H9 (cell line): Measurements from ENCODE around the gene CYS1. TPM values are rescaled to one million over a fixed set of nuclear protein-coding genes. Genes with fewer than 3 reads are reported as not detected.

Source experiments
- DNase-seq: peaks from one replicate; pipeline ENCODE4 v3.0.0-alpha.2; 2017
- H2AFZ ChIP-seq: one replicate; pipeline ENCODE4 v1.6.1; 2013; ENCODE audit warnings: mild to moderate bottlenecking, low read length, control low read depth, moderate library complexity
- H2AK5ac ChIP-seq: 2 replicates; pipeline ENCODE4 v1.6.1; 2013; ENCODE audit warnings: low read length, control low read depth, mixed read lengths; ENCODE audit not compliant: insufficient read length
- H2BK120ac ChIP-seq: one replicate; pipeline ENCODE4 v1.6.1; 2013; ENCODE audit warnings: low read depth, mild to moderate bottlenecking, low read length, control low read depth, inconsistent platforms; ENCODE audit not compliant: poor library complexity, severe bottlenecking
- H2BK12ac ChIP-seq: 2 replicates; pipeline ENCODE4 v1.6.1; 2013; ENCODE audit warnings: low read length, control low read depth, mixed read lengths, low read depth; ENCODE audit not compliant: insufficient read length
- H2BK15ac ChIP-seq: 2 replicates; pipeline ENCODE4 v1.6.1; 2013; ENCODE audit warnings: low read depth, low read length, control low read depth
- H2BK20ac ChIP-seq: one replicate; pipeline ENCODE4 v1.6.1; 2013; ENCODE audit warnings: low read depth, mild to moderate bottlenecking, low read length, control low read depth, inconsistent platforms; ENCODE audit not compliant: poor library complexity, severe bottlenecking
- H2BK5ac ChIP-seq: 2 replicates; pipeline ENCODE4 v1.6.1; 2013; ENCODE audit warnings: low read length, control low read depth, mixed read lengths; ENCODE audit not compliant: insufficient read length
- H3K14ac ChIP-seq: 2 replicates; pipeline ENCODE4 v1.6.1; 2013; ENCODE audit warnings: low read length, control low read depth; ENCODE audit not compliant: insufficient read depth
- H3K18ac ChIP-seq: 2 replicates; pipeline ENCODE4 v1.6.1; 2013; ENCODE audit warnings: low read depth, mild to moderate bottlenecking, mixed read lengths, low read length, control low read depth; ENCODE audit not compliant: insufficient read length
- H3K23ac ChIP-seq: 2 replicates; pipeline ENCODE4 v1.6.1; 2013; ENCODE audit warnings: low read length, control low read depth, mixed read lengths, low read depth; ENCODE audit not compliant: insufficient read length
- H3K23me2 ChIP-seq: 2 replicates; pipeline ENCODE4 v1.6.1; 2013; ENCODE audit warnings: low read depth, mild to moderate bottlenecking, mixed read lengths, low read length, control low read depth; ENCODE audit not compliant: insufficient read length, poor library complexity, severe bottlenecking
- H3K27ac ChIP-seq: 2 replicates; pipeline ENCODE4 v1.5.1; 2013; ENCODE audit warnings: low read length, control low read depth, mixed read lengths, low read depth; ENCODE audit not compliant: insufficient read length
- H3K27me3 ChIP-seq: 2 replicates; pipeline ENCODE4 v1.6.1; 2013; ENCODE audit warnings: low read length, control low read depth, inconsistent platforms; ENCODE audit not compliant: insufficient read depth
- H3K4ac ChIP-seq: 2 replicates; pipeline ENCODE4 v1.6.1; 2013; ENCODE audit warnings: low read depth, mild to moderate bottlenecking, control low read depth, inconsistent platforms, low read length, moderate library complexity
- H3K4me1 ChIP-seq: 2 replicates; pipeline ENCODE4 v1.6.1; 2013; ENCODE audit warnings: low read length, control low read depth, inconsistent platforms; ENCODE audit not compliant: insufficient read depth
- H3K4me2 ChIP-seq: 2 replicates; pipeline ENCODE4 v1.6.1; 2013; ENCODE audit warnings: low read length, control low read depth, mixed read lengths; ENCODE audit not compliant: insufficient read length, insufficient read depth
- H3K56ac ChIP-seq: 2 replicates; pipeline ENCODE4 v1.6.1; 2013; ENCODE audit warnings: low read depth, mild to moderate bottlenecking, mixed read lengths, low read length, control low read depth; ENCODE audit not compliant: insufficient read length
- H3K79me1 ChIP-seq: 2 replicates; pipeline ENCODE4 v1.6.1; 2013; ENCODE audit warnings: low read depth, mild to moderate bottlenecking, moderate library complexity, low read length, control low read depth, inconsistent platforms; ENCODE audit not compliant: insufficient read depth, poor library complexity, severe bottlenecking
- H3K79me2 ChIP-seq: 2 replicates; pipeline ENCODE4 v1.6.1; 2013; ENCODE audit warnings: low read length, control low read depth, inconsistent platforms; ENCODE audit not compliant: insufficient read depth
- H3K9ac ChIP-seq: 2 replicates; pipeline ENCODE4 v1.6.1; 2013; ENCODE audit warnings: low read length, control low read depth, mixed read lengths; ENCODE audit not compliant: insufficient read length; ENCODE audit errors: extremely low read depth
- H3K9me3 ChIP-seq: one replicate; pipeline ENCODE4 v1.6.1; 2013; ENCODE audit warnings: low read depth, low read length, inconsistent platforms; ENCODE audit not compliant: control insufficient read depth
- H3T11ph ChIP-seq: one replicate; pipeline ENCODE4 v1.6.1; 2013; ENCODE audit warnings: mild to moderate bottlenecking, low read length, control low read depth, inconsistent platforms
- H4K20me1 ChIP-seq: one replicate; pipeline ENCODE4 v1.6.1; 2013; ENCODE audit not compliant: control insufficient read depth, insufficient read length, insufficient read depth
- H4K5ac ChIP-seq: 2 replicates; pipeline ENCODE4 v1.6.1; 2013; ENCODE audit warnings: low read depth, mild to moderate bottlenecking, mixed read lengths, low read length, control low read depth; ENCODE audit not compliant: insufficient read length
- H4K8ac ChIP-seq: replicated peaks from 2 replicates; pipeline ENCODE4 v1.6.1; 2013; ENCODE audit warnings: low read length, control low read depth, mixed read lengths, low read depth; ENCODE audit not compliant: insufficient read length
- H4K91ac ChIP-seq: 2 replicates; pipeline ENCODE4 v1.6.1; 2013; ENCODE audit warnings: low read depth, mild to moderate bottlenecking, moderate library complexity, mixed read lengths, low read length, control low read depth; ENCODE audit not compliant: insufficient read length
- H3K27ac Mint-ChIP-seq, 3 experiments: 2 replicates in 2 of 3; 3 replicates in 1 of 3; pipeline ENCODE4 v1.8.0; 2020 to 2021; ENCODE audit warnings: mixed read lengths in 3 of 3, mild to moderate bottlenecking in 1 of 3, moderate library complexity in 1 of 3
- H3K27me3 Mint-ChIP-seq: 2 replicates; pipeline ENCODE4 v1.8.0; 2021; ENCODE audit warnings: low read depth, mild to moderate bottlenecking, moderate library complexity, mixed read lengths
- H3K36me3 Mint-ChIP-seq, 3 experiments: 2 replicates in 2 of 3; 3 replicates in 1 of 3; pipeline ENCODE4 v1.8.0; 2020 to 2021; ENCODE audit warnings: low read depth in 3 of 3, mixed read lengths in 3 of 3; ENCODE audit not compliant: insufficient read depth in 1 of 3
- H3K4me1 Mint-ChIP-seq, 2 experiments: 2 replicates each; pipeline ENCODE4 v1.8.0; 2020; ENCODE audit warnings: mixed read lengths in 2 of 2
- H3K4me3 Mint-ChIP-seq, 2 experiments: 2 replicates in 1 of 2; 3 replicates in 1 of 2; pipeline ENCODE4 v1.8.0; 2020 to 2021; ENCODE audit warnings: mild to moderate bottlenecking in 2 of 2, mixed read lengths in 2 of 2, moderate library complexity in 1 of 2
- H3K9me3 Mint-ChIP-seq, 2 experiments: 2 replicates in 1 of 2; 3 replicates in 1 of 2; pipeline ENCODE4 v1.8.0; 2020; ENCODE audit warnings: mild to moderate bottlenecking in 2 of 2, mixed read lengths in 2 of 2, moderate library complexity in 1 of 2
- CTCF ChIP-seq: fragments of 200-600 bp; sonication (generic); conservative IDR thresholded peaks from 3 replicates; pipeline ENCODE4 v1.8.0; 2021; ENCODE audit warnings: antibody characterized with exemption, mild to moderate bottlenecking
- WGBS: extraction: QIAGEN DNeasy Blood & Tissue Kit; methylation state at CpG from one replicate; pipeline ENCODE4 v1.1.7; 2013; ENCODE audit warnings: missing lambda C conversion rate, low lambda C conversion rate, mixed read lengths; ENCODE audit not compliant: insufficient read length; ENCODE audit errors: extremely low coverage; 5-methylcytosine and 5-hydroxymethylcytosine counted together
- total RNA-seq: library from RNA; stranded (reverse); gene quantifications from 2 replicates; pipeline ENCODE4 v1.2.1, GENCODE V29; 2021

Gene CYS1
- total RNA-seq, 1 experiment from 2014 or later: 0.35 TPM

DNA sequence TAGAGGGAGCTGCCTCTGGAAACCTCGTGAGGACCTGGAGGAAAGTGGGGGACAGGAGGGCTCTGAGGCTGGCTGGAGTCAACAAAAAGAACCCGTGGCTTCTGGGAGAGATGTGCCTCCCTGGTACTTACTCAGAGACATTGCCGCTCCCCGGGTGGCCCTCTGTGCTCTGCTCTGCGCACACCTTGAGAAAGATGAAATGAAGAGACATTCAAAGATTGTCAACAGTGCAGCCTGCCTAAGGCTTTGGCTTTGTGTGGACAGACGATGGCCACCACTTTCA lies 14.5 kb downstream of the CYS1 start:
- H3K4ac ChIP-seq: no peak overlapping the region
- H3K27me3 ChIP-seq: no peaks in the 10 kb centered on the region
- H4K91ac ChIP-seq: no peak overlapping the region
- H3K27me3 Mint-ChIP-seq: 0 out of 2 replicates have a peak, but pooled peaks cover 1% of the 10 kb centered on the region
- no peak overlapping the region for H3T11ph ChIP-seq
- H3K79me1 ChIP-seq: no peaks in the 10 kb centered on the region
- no peak overlapping the region for H3K14ac ChIP-seq
- H2BK120ac ChIP-seq: no peak overlapping the region
- H3K4me1 ChIP-seq: no peaks in the 10 kb centered on the region
- H3K4me1 Mint-ChIP-seq: peaks cover 10 to 18% of the 10 kb centered on the region in 2 experiments
- no peak overlapping the region for H3K27ac ChIP-seq
- H3K23me2 ChIP-seq: no peaks in the 10 kb centered on the region
- H4K20me1 ChIP-seq: no peaks in the 10 kb centered on the region
- no peak overlapping the region for H2BK12ac ChIP-seq
- H2BK20ac ChIP-seq: no peak overlapping the region
- H3K9me3 ChIP-seq: no peaks in the 10 kb centered on the region
- no CpG with 5 or more reads among the region's 6 CpGs for WGBS
- no peak for DNase-seq
- no peak overlapping the region for H3K4me3 Mint-ChIP-seq
- no peak overlapping the region for H3K56ac ChIP-seq
- H2AK5ac ChIP-seq: no peak overlapping the region
- H3K4me2 ChIP-seq: no peak overlapping the region
- H3K36me3 Mint-ChIP-seq: peaks cover 0 to 7% (median 0%) of the 10 kb centered on the region in 3 experiments; a peak in 2 of 7 replicates
- H2AFZ ChIP-seq: no peak overlapping the region
- H3K79me2 ChIP-seq: no peaks in the 10 kb centered on the region
- no peak overlapping the region for H3K9ac ChIP-seq
- no peak overlapping the region for H3K18ac ChIP-seq
- H2BK15ac ChIP-seq: no peak overlapping the region
- TF ChIP-seq CTCF: no peak
- H4K5ac ChIP-seq: no peak overlapping the region
- H3K23ac ChIP-seq: no peak overlapping the region
- no peak overlapping the region for H2BK5ac ChIP-seq
- H3K9me3 Mint-ChIP-seq: peaks cover 4 to 7% of the 10 kb centered on the region in 2 experiments; a peak in 3 of 5 replicates
- H4K8ac ChIP-seq: no peak overlapping the region
- H3K27ac Mint-ChIP-seq: no peak overlapping the region
